GM10248 (cell line): ENCODE data around the gene ADCY5.

Experiments used
- CTCF ChIA-PET: fragments of 300-600 bp; sonication (Branson Sonifier 250); formaldehyde crosslinking; extraction: SDS; loops from one replicate; lab custom pipeline; 2021; ENCODE audit warnings: antibody characterized with exemption; lab: Yijun Ruan, JAX
- POLR2A ChIA-PET: fragments of 350-650 bp; sonication (Branson Sonifier 250); formaldehyde crosslinking; extraction: SDS; loops from one replicate; lab custom pipeline; 2020; ENCODE audit warnings: antibody characterized with exemption; lab: Yijun Ruan, JAX
- DNase-seq: peaks from one replicate; pipeline ENCODE4 v3.0.0; 2012; ENCODE audit errors: extremely low spot score
- TF ChIP-seq, protein P1 (sequence below): IDR thresholded peaks from 2 replicates; pipeline ENCODE4 v1.5.1; 2012; ENCODE audit warnings: mild to moderate bottlenecking, low read depth; ENCODE audit errors: extremely low read depth, missing control alignments, control extremely low read depth

Gene ADCY5

DNA sequence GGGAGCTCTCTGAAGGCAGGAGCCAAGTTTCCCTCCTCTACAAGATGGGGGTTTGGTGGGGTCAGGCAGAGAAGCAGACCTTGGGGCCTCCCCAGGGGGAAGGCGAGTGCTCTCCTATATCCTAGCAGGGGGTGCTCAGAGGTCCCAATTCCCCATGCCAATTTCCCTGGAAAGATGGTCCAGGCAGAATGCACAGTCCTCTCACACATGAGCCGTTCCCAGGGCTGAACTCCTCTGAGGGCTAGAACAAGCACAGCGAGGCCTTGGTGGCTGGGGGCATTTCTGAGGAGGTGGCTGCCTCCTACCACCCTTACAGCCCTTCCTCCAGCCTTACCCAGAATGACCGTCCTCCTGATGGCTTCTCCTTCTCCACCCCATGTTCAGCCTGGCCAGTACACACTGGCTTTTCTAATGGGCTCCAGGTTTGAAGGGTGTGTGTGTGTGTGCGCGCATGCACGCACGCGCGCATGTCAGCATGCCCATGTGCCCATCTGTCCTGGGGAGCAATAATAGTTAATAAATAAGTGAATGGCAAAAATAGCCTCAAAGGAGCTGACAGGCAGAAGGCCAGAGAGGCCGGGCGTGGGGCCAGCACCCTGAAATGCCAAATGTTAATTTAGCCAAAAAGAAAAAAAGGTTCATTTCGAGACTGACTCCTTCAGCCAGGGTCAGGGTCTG, 24.4 kb downstream of the ADCY5 start:
- ChIA-PET POLR2A (no interaction called here), CTCF (interaction anchor here (1.1 kb wide), 1 partner anchor 13 kb away, joined by 4 read pairs; no protein-coding TSS in a partner anchor)

DNA sequence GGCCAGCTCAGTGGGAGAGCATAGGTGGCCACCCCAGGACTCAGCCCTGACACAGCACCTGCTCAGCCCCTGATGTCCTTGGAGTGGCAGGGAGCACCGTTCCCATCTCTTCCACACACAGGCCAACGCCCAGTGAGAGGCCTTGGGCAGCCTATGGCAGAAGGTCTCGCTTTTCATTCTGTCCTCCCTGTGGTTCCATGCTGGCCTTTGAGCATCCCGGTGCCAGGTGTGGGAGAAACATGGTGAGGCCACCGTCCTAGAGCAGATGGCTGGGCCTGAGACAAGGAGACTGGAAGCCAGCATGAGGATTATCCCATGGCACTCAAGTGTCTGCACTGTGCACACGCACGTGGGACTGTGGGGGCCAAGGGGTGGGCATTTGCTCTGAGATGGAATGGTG, 25.1 kb downstream of the ADCY5 start:
- POLR2A ChIA-PET = no interaction called here
- TF ChIP-seq, protein P1, sequence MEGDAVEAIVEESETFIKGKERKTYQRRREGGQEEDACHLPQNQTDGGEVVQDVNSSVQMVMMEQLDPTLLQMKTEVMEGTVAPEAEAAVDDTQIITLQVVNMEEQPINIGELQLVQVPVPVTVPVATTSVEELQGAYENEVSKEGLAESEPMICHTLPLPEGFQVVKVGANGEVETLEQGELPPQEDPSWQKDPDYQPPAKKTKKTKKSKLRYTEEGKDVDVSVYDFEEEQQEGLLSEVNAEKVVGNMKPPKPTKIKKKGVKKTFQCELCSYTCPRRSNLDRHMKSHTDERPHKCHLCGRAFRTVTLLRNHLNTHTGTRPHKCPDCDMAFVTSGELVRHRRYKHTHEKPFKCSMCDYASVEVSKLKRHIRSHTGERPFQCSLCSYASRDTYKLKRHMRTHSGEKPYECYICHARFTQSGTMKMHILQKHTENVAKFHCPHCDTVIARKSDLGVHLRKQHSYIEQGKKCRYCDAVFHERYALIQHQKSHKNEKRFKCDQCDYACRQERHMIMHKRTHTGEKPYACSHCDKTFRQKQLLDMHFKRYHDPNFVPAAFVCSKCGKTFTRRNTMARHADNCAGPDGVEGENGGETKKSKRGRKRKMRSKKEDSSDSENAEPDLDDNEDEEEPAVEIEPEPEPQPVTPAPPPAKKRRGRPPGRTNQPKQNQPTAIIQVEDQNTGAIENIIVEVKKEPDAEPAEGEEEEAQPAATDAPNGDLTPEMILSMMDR = no peak
- CTCF ChIA-PET = no interaction called here
- no peak for DNase-seq

More for the DNA sequence above, 24.4 kb downstream of the ADCY5 start:
- TF ChIP-seq, protein P1 = no peak
- DNase-seq = no peak

DNA sequence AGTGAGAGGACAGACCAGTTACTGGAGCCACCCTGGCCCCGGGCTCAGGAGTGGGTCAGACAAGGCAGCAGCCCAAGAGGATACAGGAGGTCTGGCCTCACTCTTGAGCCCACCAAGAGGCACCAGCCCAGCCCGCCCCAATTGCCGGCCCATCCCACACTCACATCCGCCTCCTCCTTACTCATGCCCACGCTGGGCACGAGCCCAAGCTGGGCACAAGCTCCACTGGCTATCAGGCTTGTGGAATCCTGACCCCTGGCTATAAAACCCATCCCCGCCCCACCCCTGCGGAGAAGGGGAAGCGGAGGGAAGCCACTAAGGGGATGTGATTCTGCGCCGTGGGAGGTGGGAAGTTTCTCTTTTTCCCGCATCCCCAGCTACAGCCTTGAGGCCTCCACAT, 25.9 kb downstream of the ADCY5 start:
- TF ChIP-seq, protein P1 = no peak
- CTCF ChIA-PET = no interaction called here
- POLR2A ChIA-PET = no interaction called here
- DNase-seq = no peak

DNA sequence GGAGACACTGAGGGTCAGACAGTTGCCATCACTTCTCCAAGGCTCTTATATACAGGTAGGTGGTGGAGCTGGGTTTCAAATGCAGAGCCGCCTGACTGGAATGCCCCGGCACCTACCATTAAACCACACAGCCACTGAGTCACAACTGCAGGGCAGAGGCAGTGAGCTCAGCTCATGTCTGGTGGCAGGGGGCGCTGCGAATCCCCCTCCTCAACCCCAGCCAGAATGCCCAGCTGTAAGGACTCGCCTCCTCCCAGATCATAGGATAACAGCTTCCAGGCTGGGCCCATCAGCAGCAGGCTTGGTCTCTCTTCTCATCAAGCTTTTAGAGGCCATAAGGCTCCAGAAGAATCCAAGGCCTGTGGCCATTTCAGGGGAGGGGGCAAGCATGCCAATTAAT, 26.4 kb downstream of the ADCY5 start:
- TF ChIP-seq, protein P1 = no peak
- no peak for DNase-seq
- POLR2A ChIA-PET = no interaction called here
- CTCF ChIA-PET = interaction anchor here (0.9 to 1.2 kb wide), 3 partner anchors 11 to 479 kb away, joined by 3 read pairs; no protein-coding TSS in a partner anchor

DNA sequence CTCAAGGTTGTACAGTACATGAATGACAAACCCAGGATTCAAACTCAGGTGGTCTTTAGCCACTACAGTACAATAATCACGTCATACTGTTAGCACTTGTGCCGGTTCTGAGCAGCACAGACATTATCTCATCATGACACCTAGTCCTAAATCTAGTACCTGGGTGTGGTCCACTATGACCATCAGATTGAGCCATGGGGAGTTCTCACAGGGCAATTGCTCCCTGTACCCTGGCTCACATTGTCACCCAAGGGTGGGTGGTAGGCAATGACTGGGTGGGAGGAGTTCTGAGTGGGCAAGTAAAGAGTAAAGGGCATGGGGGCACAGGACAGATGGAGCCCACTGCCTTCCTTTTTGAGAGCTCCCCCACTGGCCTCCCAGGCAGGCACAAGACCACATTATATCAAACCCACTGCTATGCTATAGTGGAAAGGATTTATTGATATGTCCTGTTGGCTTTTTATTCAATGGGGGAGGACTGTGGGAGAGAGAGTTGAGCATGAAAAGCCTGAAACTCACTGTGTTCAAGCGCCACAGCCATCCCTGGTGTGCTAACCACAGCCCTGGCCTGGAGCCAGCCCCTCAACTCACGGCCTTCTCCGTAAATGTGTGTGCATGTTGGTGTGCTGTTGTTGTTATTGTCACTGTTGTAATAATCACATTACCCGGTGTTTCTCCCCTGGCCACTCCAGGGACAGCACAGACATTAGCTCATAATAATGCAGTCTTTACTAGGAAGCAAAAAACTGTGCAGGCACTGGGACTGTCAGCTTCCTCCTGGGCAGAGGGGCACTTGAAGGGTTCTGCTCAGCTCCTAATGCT, 27.3 kb downstream of the ADCY5 start:
- TF ChIP-seq, protein P1 = no peak
- POLR2A ChIA-PET = no interaction called here
- DNase-seq = no peak
- CTCF ChIA-PET = interaction anchor here (0.9 to 1.2 kb wide), 3 partner anchors 12 to 478 kb away, joined by 3 read pairs; no protein-coding TSS in a partner anchor

DNA sequence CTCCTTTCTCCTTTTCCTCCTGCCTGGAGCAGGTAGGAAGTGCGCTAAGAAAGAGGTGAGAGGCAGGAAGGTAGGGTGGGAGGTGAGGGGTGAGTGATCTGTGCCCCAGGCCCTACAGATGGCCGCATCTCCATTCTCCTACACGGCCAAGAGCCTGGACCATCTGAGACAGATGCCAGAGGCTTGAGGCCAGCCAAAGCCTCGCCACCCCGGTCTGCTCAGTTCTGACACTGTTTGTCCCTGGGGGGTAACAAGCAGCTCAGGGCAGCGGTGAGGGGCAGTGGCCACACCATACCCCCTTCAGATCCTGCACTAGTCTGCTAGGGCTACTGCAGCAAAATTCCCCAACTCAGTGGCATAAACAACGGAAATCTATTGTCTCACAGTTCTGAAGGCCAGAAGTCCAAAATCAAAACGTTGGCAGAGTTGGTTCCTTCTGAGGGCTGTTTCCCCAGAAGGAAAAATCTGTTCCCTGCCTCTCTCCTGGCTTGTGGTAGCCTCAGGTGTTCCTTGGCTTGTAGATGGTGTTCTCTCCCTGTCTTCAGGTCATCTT, 28.4 kb downstream of the ADCY5 start:
- DNase-seq = no peak
- TF ChIP-seq, protein P1 = no peak
- POLR2A ChIA-PET = no interaction called here
- CTCF ChIA-PET = interaction anchor here (1.1 kb wide), 1 partner anchor 28 kb away, joined by 3 read pairs; no protein-coding TSS in a partner anchor
